C4-2B (cell line): ENCODE results near the gene LRRC25.

Experiments used
- H3K27ac ChIP-seq: fragments of 450-650 bp; 2 replicates; pipeline ENCODE4 v1.5.1; 2017
- CTCF ChIP-seq: fragments of 450-650 bp; conservative IDR thresholded peaks from 2 replicates; pipeline ENCODE4 v1.5.1; 2017; ENCODE audit warnings: mild to moderate bottlenecking
- ZFX ChIP-seq: fragments of 450-650 bp; IDR thresholded peaks from 2 replicates; pipeline ENCODE4 v1.6.1; 2017

The LRRC25 gene

GRCh38 chr19:18443406-18443805 lies 46.0 kb upstream of the LRRC25 start:
- no peak overlapping the region for H3K27ac ChIP-seq
- no peak for TF ChIP-seq ZFX
- no peak for TF ChIP-seq CTCF

- no peak overlapping the region for H3K27ac ChIP-seq
- no peak for TF ChIP-seq CTCF
- TF ChIP-seq ZFX, result no peak
Measured at GRCh38 chr19:18442941-18443340, 45.5 kb upstream of the LRRC25 start.

GRCh38 chr19:18441804-18442788 lies 44.7 kb upstream of the LRRC25 start:
- no peak overlapping the region for H3K27ac ChIP-seq
- TF ChIP-seq ZFX (no peak), CTCF (no peak)

GRCh38 chr19:18440936-18441803 lies 43.7 kb upstream of the LRRC25 start:
- TF ChIP-seq ZFX (no peak), CTCF (no peak)
- no peak overlapping the region for H3K27ac ChIP-seq

GRCh38 chr19:18440415-18440877 lies 43.0 kb upstream of the LRRC25 start:
- no peak overlapping the region for H3K27ac ChIP-seq
- no peak; the same call in 1 of the 2 replicates for TF ChIP-seq CTCF
- TF ChIP-seq ZFX, result no peak

- no peak overlapping the region for H3K27ac ChIP-seq
- no peak for TF ChIP-seq ZFX
- TF ChIP-seq CTCF, result no peak
Measured at GRCh38 chr19:18439910-18440237, 42.5 kb upstream of the LRRC25 start.
